Measurements from ENCODE around the gene RBM18.

Gene RBM18

GRCh38 chr9:122221183-122221811, 43.3 kb downstream of the RBM18 start:
- peak; percentile 13 for DNase-seq (ENCODE audit: low spot score)

GRCh38 chr9:122220673-122221182, 43.9 kb downstream of the RBM18 start:
- DNase-seq (ENCODE audit: low spot score): no peak

DNA sequence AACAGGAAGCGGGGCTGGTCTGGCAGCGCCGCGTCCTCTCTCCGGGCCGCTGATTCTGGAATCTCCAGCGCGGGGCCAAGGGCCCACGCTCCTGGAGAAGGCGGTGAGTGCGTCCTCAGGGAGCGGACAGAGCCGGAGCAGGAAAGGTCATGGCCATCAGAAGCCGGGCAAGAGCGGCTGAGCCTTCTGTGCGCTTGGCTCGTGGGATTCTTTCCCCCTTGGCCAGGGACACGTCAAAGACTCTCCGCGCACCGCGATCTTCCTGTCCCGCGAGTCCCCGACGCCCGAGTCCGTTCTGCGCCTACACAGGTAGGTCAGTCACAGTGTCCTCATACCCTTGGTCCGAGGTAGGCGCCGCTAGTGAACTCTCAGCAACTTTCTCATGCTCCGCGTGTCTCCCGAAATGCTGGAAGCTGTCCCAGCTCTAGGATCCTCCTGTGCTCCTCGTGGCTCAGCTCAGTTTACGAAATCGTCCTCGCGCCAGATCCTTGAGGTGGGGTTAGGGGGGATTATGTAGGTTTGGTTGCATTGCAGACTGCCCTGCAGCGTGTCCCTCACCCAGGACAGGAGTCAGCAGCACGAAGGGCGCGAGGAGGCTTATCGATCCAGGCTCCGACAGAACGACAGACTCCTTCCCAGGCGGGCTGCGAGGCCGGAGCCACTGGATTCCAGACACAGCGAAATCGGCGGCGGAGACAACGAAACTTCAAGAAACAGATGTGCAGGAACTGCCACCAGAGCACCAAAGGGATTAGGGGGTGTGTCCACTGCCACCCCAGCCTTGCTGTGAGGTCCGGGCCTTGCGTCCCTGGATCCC, 44.6 kb downstream of the RBM18 start:
- DNase-seq (ENCODE audit: low spot score): peak; percentile 47

GRCh38 chr9:122218935-122219855, 45.4 kb downstream of the RBM18 start:
- DNase-seq (ENCODE audit: low spot score): peak; percentile 39

DNA sequence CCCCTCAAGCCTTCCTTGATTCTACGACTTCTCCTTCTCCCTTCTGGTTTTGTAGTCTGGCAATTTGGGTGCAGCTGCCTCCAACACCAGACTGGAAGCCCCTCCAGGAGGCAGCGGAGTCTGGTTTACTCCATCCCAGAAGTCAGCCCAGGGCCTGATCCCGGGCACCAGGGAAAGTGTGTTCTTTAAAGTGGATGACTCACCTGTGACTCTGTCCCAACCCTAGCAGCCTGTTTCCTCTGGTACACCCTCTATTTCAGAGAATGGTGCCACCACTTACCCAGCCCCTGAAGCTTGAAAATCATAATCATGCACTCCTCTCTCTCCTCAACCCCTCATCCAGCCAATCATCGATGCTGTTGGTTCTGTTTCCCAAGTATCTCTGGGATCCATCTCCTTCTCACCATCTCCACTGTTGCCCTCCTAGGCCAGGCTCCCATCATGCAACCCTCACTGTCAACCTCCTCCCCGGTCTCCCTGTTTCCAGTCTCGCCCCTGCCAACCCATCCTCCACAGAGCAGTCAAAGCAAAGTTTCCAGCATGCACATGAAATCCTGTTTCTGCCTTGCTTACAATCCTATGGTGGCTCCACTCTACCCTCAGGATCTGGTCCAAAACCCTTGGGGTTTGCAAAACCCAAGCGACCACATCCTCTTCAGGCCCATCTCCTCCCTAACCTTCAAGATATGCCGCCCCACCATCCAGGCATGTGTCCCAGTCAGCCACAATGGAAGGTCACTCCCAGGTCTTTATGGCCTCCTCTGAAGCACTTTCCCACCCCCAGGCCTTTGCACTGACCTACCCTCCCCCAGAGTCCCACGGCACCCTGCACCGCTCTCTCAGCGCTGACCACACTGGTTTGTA, 46.3 kb downstream of the RBM18 start:
- no peak for DNase-seq (ENCODE audit: low spot score)

GRCh38 chr9:122217640-122218039, 47.0 kb downstream of the RBM18 start:
- DNase-seq (ENCODE audit: low spot score): no peak

DNA sequence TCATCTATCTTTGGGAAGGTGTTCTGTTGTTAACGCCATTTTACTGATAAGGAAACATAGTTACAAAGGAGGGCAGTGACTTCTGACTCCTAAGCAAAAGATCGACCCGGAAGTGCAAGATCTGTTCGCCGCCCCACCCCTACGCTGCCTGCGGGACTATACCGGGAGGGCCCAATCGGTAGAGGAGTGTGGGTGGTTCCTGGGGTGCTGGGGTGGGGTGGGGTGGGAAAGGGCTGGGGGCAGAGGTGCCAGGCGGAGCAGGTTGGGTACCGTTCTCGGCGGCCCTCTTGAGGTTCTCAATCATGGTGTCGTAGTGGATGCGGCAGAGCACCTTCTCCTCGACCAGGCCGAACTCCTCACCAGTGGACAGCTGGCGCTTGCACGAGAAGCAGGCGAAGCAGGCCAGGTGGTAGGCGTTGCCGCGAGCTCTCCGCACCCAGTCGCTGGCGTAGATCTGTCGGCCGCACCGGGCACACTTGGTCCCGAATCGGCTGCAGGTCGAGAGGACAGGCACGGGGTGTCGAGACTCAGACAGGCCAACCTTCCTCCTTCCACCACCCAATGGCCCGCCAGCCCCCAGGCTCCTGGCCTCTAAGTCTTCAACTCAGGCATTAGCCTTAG, 47.7 kb downstream of the RBM18 start:
- DNase-seq (ENCODE audit: low spot score): no peak

DNA sequence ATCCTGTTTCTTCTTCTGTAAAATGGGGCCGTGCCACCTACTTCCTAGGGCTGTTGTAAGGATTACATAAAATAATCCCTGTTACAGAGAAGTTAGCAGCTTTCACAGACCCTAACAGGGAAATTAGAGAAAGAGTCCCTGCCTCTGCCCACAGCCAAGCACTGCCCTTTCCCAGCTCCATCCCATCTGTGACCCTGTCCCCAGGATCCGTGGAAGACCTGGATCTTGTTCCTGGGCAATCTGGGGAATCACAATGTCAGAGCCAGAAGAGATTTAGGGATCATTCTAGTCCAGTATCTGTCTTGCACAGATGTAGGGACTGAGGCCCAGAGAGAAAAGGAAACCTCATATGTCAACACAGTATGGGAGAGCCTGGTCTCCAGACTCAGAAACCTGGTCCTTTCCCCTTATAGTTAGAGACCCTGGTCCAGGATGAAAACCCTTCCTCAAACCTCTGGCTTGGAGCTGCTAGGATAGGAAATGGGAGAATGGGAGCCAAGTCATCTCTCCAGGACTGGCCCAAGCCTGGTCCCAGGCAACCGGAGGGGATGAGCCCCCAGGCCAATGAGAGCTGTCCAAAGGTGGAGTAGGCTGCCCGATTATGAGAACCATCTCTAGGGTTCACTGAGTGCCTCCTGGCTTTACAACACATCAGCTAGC, 48.4 kb downstream of the RBM18 start:
- DNase-seq (ENCODE audit: low spot score): no peak

- DNase-seq (ENCODE audit: low spot score): no peak
Measured at GRCh38 chr9:122215663-122216062, 49.0 kb downstream of the RBM18 start.

DNA sequence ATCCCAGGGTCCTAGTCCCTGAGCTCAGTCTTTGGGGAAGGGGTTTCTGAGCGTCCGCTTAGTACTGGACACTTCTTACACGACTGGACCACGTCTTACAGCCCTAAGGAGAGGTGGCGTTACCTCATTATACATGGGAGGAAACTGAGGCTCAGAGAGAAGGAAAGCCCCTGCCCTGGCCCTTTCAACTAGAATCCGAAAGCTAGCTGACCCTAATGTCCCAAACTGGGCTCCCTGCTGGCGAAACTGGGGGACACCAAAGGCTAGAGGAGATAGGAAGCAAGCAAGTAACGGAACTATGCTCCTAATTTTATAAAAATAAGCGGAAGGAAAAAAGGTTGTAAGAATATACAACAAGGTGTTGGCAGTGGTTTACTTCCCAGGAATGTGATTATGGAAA, 50.1 kb downstream of the RBM18 start:
- no peak for DNase-seq (ENCODE audit: low spot score)

DNA sequence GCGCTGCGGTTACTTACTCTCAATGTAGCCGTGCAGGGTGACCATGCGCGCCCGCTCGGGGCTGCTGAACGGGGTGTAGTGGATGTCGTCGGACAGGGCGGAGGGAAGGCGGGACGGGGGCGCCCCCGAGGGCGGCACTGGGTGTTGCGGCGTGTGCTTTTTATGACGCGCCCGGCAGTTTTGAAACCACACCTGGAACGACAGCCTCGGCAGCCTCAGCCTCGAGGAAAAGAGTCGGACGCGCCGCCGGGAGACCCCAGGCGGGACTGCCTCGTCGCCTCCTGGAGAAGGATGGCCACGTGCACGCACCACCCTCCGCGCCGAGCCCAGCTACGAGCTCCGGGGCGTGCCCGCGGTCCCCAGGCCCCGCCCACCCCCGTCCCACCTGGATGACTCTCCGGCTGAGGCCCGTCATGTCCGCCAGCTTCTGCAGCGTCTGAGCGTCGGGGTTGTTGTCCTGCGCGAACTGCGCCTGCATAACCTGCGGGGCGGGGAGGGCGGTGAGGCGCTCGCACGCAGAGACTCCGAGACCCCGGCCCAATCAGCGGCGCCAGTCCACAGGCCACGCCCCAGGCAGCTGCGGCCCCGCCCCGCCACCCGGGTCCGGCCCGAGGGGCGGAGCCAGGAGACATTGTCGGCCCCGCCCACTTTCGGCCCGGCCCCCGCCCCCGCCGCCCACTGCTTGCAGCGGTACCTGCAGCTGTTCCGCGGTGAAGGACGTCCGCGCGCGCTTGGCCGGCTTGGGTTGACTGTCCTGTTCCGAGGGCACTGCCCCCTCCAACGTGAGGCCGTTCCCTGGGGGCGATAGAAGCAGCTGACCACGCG, 50.8 kb downstream of the RBM18 start:
- DNase-seq (ENCODE audit: low spot score): peak; percentile 56

GRCh38 chr9:122213102-122213588, 51.5 kb downstream of the RBM18 start:
- DNase-seq (ENCODE audit: low spot score): no peak

GRCh38 chr9:122212473-122213004, 52.1 kb downstream of the RBM18 start:
- no peak for DNase-seq (ENCODE audit: low spot score)

DNA sequence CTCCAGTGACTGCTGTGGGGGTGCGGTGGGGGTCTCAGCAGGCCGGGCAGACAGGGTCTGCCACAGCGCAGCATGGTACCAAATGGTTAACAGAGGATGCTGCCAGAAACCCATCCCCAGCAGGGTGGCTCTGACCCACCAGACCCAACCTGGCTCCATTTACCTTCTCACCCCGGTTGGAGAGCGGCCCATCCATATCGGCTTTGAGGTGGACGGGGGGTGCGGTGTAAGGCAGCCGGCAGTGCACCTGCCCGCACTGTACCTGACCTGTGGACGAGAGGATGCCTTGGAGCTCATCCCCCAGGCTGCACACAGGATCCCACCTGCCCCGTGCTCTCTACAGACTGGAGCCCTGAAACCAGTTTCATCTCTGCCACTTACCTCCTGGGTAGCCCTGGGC, 55.2 kb downstream of the RBM18 start:
- no peak for DNase-seq (ENCODE audit: low spot score)

- no peak for DNase-seq (ENCODE audit: low spot score)
Measured at GRCh38 chr9:122207096-122207495, 57.5 kb downstream of the RBM18 start.

DNA sequence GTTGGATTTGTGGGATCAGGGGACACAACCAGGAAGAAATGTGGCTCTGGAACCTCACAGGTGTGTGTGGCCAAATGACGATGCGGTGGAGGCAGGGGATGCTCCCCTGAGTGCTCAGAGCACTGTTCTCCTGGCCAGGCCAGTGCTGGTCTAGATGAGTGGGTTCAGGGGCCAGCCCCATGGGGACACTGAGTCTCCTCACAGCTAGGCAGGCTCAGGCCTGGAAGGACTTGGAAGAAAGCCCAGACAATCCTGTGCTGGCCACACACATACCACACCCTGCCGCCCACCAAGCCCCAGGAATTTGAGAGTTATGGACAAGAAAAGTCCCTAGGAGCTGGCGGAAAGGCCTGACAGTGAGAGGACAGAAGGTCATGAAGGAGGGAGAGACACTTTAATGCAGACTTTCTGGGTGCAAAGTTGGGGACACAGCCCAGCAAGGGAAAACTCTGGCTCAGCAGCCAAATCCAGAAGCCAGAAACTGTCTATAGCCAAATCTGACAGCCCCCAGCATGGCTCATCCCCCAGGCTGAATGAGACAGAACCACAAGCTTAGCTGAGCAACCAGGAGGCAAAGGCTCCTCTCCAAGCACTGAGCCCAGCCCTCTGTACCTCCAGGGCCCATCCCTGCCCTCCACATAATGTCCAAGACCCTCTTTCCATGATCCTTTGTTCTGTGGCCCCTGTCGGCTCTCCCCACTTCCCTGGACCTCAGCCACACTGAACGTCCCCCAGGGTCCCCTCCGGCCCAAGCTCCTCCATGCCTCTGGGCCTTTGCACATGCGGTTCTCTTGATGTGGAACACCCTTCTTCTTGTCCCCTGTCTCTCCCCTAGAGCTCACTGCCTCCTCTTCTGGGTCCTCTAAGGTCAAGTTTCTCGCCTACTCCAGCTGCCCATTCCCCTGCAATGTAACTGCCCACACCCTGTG, 58.3 kb downstream of the RBM18 start:
- peak; percentile 93 for DNase-seq (ENCODE audit: low spot score)

GRCh38 chr9:122205176-122205575, 59.5 kb downstream of the RBM18 start:
- DNase-seq (ENCODE audit: low spot score): no peak

GRCh38 chr9:122204491-122204890, 60.1 kb downstream of the RBM18 start:
- DNase-seq (ENCODE audit: low spot score): no peak

All from AG20443 (cell line).